Hypothalamus (tissue), 51 donors: ENCODE measurements around the gene ADAMTS19.

ENCODE experiments used
- DNase-seq, 51 donors: peaks; one replicate each; lab custom pipeline; 2025; lab: John Stamatoyannopoulos, UW

The ADAMTS19 gene

GRCh38 chr5:129664336-129664937, 204.3 kb downstream of the ADAMTS19 start:
- DNase-seq = peak in 5 of 51 donors; percentile 0 to 5 (median 2)

- DNase-seq = no peak
These were observed 210.9 kb downstream of the ADAMTS19 start for GRCh38 chr5:129670957-129671500.

GRCh38 chr5:129672006-129672405, 211.9 kb downstream of the ADAMTS19 start:
- no peak for DNase-seq

- no peak for DNase-seq
These were observed 219.6 kb downstream of the ADAMTS19 start for GRCh38 chr5:129679671-129680070.

- no peak for DNase-seq
These were observed 227.8 kb downstream of the ADAMTS19 start for GRCh38 chr5:129687941-129688340.

GRCh38 chr5:129689045-129689444, 228.9 kb downstream of the ADAMTS19 start:
- DNase-seq = no peak

- no peak for DNase-seq
These were observed 231.1 kb downstream of the ADAMTS19 start for GRCh38 chr5:129691220-129691619.

GRCh38 chr5:129696636-129697035, 236.5 kb downstream of the ADAMTS19 start:
- no peak for DNase-seq

GRCh38 chr5:129698661-129699060, 238.6 kb downstream of the ADAMTS19 start:
- no peak for DNase-seq

- DNase-seq = no peak
These were observed 256.1 kb downstream of the ADAMTS19 start for GRCh38 chr5:129716235-129716634.

- DNase-seq = no peak
These were observed 256.6 kb downstream of the ADAMTS19 start for GRCh38 chr5:129716651-129717050.

- no peak for DNase-seq
These were observed 257.7 kb downstream of the ADAMTS19 start for GRCh38 chr5:129717751-129718310.

GRCh38 chr5:129718471-129719090, 258.5 kb downstream of the ADAMTS19 start:
- DNase-seq = no peak

GRCh38 chr5:129724222-129724621, 264.1 kb downstream of the ADAMTS19 start:
- DNase-seq = no peak

- DNase-seq = no peak
These were observed 264.5 kb downstream of the ADAMTS19 start for GRCh38 chr5:129724647-129725046.

GRCh38 chr5:129739773-129740172, 279.7 kb downstream of the ADAMTS19 start:
- DNase-seq = no peak

- DNase-seq = no peak
These were observed 283.6 kb downstream of the ADAMTS19 start for GRCh38 chr5:129743541-129744187.

- no peak for DNase-seq
These were observed 285.9 kb downstream of the ADAMTS19 start for GRCh38 chr5:129745997-129746396.

GRCh38 chr5:129746876-129747275, 286.8 kb downstream of the ADAMTS19 start:
- no peak for DNase-seq

GRCh38 chr5:129747572-129748407, 287.7 kb downstream of the ADAMTS19 start, which contains the start of gene MINAR2:
Gene MINAR2, plus strand, starts transcription at chr5:129748094. Its CDS starts 97 bp downstream, at chr5:129748191.
- DNase-seq = no peak
